ENCODE results near the gene SUPT16H. TPM values are rescaled to one million over a fixed set of nuclear protein-coding genes. Genes with fewer than 3 reads are reported as not detected.
"Not testable (repeated sequence)": the region's sequence is repeated elsewhere in the genome, so short reads cannot be mapped to it uniquely, and the experiment has no call there.

Gene SUPT16H
- total and polyA plus RNA-seq, 12 donors = 24.8 to 36.1 (median 30.2) TPM

DNA sequence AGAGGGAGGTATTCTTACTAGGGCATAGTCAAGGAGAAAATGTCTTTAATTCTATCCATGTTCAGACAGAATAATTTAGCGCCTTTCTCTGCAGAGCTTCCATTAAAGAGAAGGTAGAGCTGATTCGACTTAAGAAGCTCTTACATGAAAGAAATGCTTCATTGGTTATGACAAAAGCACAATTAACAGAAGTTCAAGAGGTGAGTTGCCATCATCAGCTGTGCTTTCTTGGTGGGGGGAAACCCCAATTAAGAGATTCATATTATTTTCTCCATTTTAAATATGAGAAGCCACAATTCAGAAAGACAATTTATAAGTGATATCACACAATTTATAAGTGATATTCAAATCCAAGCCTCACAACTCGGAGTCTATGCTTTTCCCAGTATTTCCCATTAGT is 76.2 kb downstream of the SUPT16H start:
- Histone ChIP-seq H3K4me3 (no peak overlapping the region), H3K4me1 (peaks cover 0 to 13% (median 0%) of the 10 kb centered on the region in 9 donors), H3K27me3 (peaks cover 0 to 3% (median 0%) of the 10 kb centered on the region in 7 donors), H3K27ac (peak overlapping the region in 7 of 10 donors; percentile 53 to 85 (median 69)), H3K36me3 (no peaks in the 10 kb centered on the region), H3K9me3 (no peaks in the 10 kb centered on the region)
- WGBS, 2 donors = 85 to 86% methylated on average over 3 of the region's 3 CpGs
- intact Hi-C loops (cut with DNase I) = loop anchor here in 1 of 10 donors (5.0 kb wide), 1 partner anchor 40 kb away; the partner anchor contains the start of gene HNRNPC
- TF ChIP-seq, protein P1, sequence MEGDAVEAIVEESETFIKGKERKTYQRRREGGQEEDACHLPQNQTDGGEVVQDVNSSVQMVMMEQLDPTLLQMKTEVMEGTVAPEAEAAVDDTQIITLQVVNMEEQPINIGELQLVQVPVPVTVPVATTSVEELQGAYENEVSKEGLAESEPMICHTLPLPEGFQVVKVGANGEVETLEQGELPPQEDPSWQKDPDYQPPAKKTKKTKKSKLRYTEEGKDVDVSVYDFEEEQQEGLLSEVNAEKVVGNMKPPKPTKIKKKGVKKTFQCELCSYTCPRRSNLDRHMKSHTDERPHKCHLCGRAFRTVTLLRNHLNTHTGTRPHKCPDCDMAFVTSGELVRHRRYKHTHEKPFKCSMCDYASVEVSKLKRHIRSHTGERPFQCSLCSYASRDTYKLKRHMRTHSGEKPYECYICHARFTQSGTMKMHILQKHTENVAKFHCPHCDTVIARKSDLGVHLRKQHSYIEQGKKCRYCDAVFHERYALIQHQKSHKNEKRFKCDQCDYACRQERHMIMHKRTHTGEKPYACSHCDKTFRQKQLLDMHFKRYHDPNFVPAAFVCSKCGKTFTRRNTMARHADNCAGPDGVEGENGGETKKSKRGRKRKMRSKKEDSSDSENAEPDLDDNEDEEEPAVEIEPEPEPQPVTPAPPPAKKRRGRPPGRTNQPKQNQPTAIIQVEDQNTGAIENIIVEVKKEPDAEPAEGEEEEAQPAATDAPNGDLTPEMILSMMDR (IDR thresholded peaks at IDR 0.05) = no peak
- ATAC-seq (no peak), DNase-seq (no peak)

DNA sequence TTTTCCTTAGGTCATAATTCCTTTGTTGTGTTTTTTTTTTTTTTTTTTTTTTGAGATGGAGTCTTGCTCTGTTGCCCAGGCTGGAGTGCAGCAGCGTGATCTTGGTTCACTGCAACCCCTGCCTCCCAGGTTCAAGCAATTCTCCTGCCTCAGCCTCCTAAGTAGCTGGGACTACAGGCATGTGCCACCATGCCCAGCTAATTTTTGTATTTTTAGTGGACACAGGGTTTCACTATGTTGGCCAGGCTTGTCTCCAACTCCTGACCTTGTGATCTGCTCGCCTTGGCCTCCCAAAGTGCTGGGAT is 81.0 kb downstream of the SUPT16H start:
- 82 to 93% methylated on average over 2 of the region's 2 CpGs for WGBS, 2 donors
- intact Hi-C loops (cut with DNase I); H3K9me3 ChIP-seq; H3K36me3 ChIP-seq; H3K4me3 ChIP-seq; DNase-seq; H3K4me1 ChIP-seq; H3K27ac ChIP-seq; ATAC-seq: not testable (repeated sequence)
- peaks cover 0 to 33% (median 9%) of the 10 kb centered on the region in 7 donors for H3K27me3 ChIP-seq

DNA sequence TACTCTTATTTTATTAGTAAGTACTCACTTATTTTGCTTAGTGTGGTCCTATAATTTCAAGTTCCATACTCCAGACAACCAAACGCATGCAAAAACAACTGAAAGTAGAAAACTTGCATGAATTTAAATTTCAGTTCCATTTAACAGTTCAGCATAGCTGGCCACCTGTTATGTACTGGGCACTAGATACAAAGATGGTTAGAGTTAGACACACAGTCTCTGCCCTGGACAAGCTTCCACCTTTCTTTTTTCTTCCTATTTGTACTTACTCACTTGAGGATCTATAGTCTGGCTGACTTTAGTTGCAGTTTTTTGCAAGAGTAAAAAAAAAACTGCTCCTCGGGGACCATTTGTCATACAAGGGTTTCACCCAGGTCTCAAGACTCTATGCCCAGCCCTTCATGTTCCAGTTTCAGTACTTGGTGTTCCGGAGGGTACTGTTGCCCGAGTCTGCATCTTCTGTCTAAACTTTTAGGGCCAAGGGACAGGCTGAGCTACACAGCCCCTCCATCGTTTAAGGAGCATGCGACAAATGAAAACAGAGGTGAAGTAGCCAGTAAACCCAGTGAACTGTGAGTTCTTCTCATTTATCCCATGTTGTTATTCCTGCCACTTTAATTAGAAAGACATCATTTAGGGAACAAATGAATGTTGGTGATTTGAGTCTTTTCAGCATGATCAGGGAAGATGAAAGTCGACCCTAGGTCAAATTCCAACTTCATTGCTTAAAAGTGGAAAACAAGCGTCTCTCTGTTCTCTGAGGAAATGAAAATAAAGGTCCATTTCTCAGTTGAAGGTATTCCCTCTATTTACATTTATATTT is 81.6 kb downstream of the SUPT16H start:
- DNase-seq (no peak), ATAC-seq (no peak)
- Histone ChIP-seq H3K36me3 (no peaks in the 10 kb centered on the region), H3K27me3 (peaks cover 0 to 33% (median 9%) of the 10 kb centered on the region in 7 donors), H3K27ac (no peak overlapping the region), H3K9me3 (no peaks in the 10 kb centered on the region), H3K4me3 (no peak overlapping the region), H3K4me1 (peaks cover 0 to 7% (median 4%) of the 10 kb centered on the region in 9 donors)
- 80 to 82% methylated on average over 8 of the region's 8 CpGs for WGBS, 2 donors
- intact Hi-C loops (cut with DNase I) = no loop called here
- TF ChIP-seq, protein P1 (IDR thresholded peaks at IDR 0.05) = no peak

Other genes starting within 250 kb of the SUPT16H start
- gene OR5AU1, start 228.0 kb downstream of the SUPT16H start, total RNA-seq = not detected
- gene OR5AU1, start 228.0 kb downstream of the SUPT16H start, polyA plus RNA-seq = not detected
- 100 to 1,000 TPM; 227 to 300 (median 259) TPM for gene HNRNPC, start 114.6 kb downstream of the SUPT16H start, total RNA-seq
- gene HNRNPC, start 114.6 kb downstream of the SUPT16H start, polyA plus RNA-seq = 100 to 1,000 TPM; 320 to 358 TPM
- gene RPGRIP1, start 103.9 kb downstream of the SUPT16H start, total RNA-seq = under 1 TPM in 9 of 10 donors, not detected in 1; 0.12 to 0.85 (median 0.34) TPM
- under 1 TPM; 0.19 to 0.73 TPM for gene RPGRIP1, start 103.9 kb downstream of the SUPT16H start, polyA plus RNA-seq
- 10 to 100 TPM; 31.1 to 47.5 (median 40.1) TPM for gene CHD8, start 72.1 kb upstream of the SUPT16H start, total RNA-seq
- gene CHD8, start 72.1 kb upstream of the SUPT16H start, polyA plus RNA-seq = 10 to 100 TPM; 19.4 to 27.7 TPM
- 10 to 100 TPM; 14.8 to 25.8 (median 18.4) TPM for gene RAB2B, start 92.9 kb upstream of the SUPT16H start, total RNA-seq
- 10 to 100 TPM in 1 of 2 donors, 1 to 10 TPM in 1; 7.1 to 11.0 TPM for gene RAB2B, start 92.9 kb upstream of the SUPT16H start, polyA plus RNA-seq
- gene TOX4, start 93.2 kb upstream of the SUPT16H start, total RNA-seq = 100 to 1,000 TPM in 2 of 10 donors, 10 to 100 TPM in 8; 74.4 to 104 (median 94.3) TPM
- 10 to 100 TPM; 14.9 to 33.0 TPM for gene TOX4, start 93.2 kb upstream of the SUPT16H start, polyA plus RNA-seq
- gene METTL3, start 127.3 kb upstream of the SUPT16H start, total RNA-seq = 10 to 100 TPM; 21.0 to 30.3 (median 24.0) TPM
- 10 to 100 TPM; 22.9 to 46.7 TPM for gene METTL3, start 127.3 kb upstream of the SUPT16H start, polyA plus RNA-seq
- gene SALL2, start 142.3 kb upstream of the SUPT16H start, total RNA-seq = 1 to 10 TPM; 2.5 to 6.6 (median 4.3) TPM
- gene SALL2, start 142.3 kb upstream of the SUPT16H start, polyA plus RNA-seq = 1 to 10 TPM; 1.1 to 1.3 TPM
- gene OR10G3, start 196.1 kb upstream of the SUPT16H start, total RNA-seq = not detected
- gene OR10G3, start 196.1 kb upstream of the SUPT16H start, polyA plus RNA-seq = not detected

All from heart right ventricle (tissue), 16 donors.